GM19468 (cell line): ENCODE data around the gene ZNF442.
A peak's percentile ranks its signal among the peaks of the same experiment; 100 is the strongest.
"Not testable (repeated sequence)": the region's sequence is repeated elsewhere in the genome, so short reads cannot be mapped to it uniquely, and the experiment has no call there.

Experiments used
- ATAC-seq: cut with Tn5 transposase; IDR thresholded peaks from one replicate; pipeline ENCODE4 v1.9.1; 2021; ENCODE audit warnings: mild to moderate bottlenecking, moderate library complexity, moderate number of reproducible peaks; ENCODE audit not compliant: unreplicated experiment; ENCODE audit errors: extremely low read depth

ZNF442 gene

GRCh38 chr19:12365236-12366162, at the start of gene ZNF442:
Gene ZNF442, minus strand, starts transcription at chr19:12365683. Its CDS starts 2,052 bp downstream, at chr19:12363631.
- ATAC-seq: no peak

GRCh38 chr19:12411893-12412292, 46.4 kb upstream of the ZNF442 start:
- ATAC-seq: no peak

- no peak for ATAC-seq
Measured at GRCh38 chr19:12400633-12401502, 35.4 kb upstream of the ZNF442 start, which contains the start of gene ZNF799. Gene ZNF799, minus strand, starts transcription at chr19:12401271. Its CDS starts 201 bp downstream, at chr19:12401070.

GRCh38 chr19:12399901-12400632, 34.6 kb upstream of the ZNF442 start:
- peak; percentile 14 for ATAC-seq

- ATAC-seq: not testable (repeated sequence)
Measured at GRCh38 chr19:12391148-12391547, 25.7 kb upstream of the ZNF442 start.

- ATAC-seq: not testable (repeated sequence)
Measured at GRCh38 chr19:12386365-12386764, 20.9 kb upstream of the ZNF442 start.

- no peak for ATAC-seq
Measured at GRCh38 chr19:12380444-12380737, 14.9 kb upstream of the ZNF442 start.

GRCh38 chr19:12379732-12380443, 14.4 kb upstream of the ZNF442 start:
- ATAC-seq: no peak

GRCh38 chr19:12374026-12374425, 8.5 kb upstream of the ZNF442 start:
- no peak for ATAC-seq

- no peak for ATAC-seq
Measured at GRCh38 chr19:12364391-12365235, 870 bp downstream of the ZNF442 start.

GRCh38 chr19:12362236-12362635, 3.2 kb downstream of the ZNF442 start:
- ATAC-seq: not testable (repeated sequence)

GRCh38 chr19:12353375-12353774, 12.1 kb downstream of the ZNF442 start:
- ATAC-seq: no peak

GRCh38 chr19:12350890-12351197, 14.6 kb downstream of the ZNF442 start:
- ATAC-seq: no peak

- no peak for ATAC-seq
Measured at GRCh38 chr19:12350185-12350889, 15.1 kb downstream of the ZNF442 start.

- ATAC-seq: no peak
Measured at GRCh38 chr19:12346896-12347295, 18.6 kb downstream of the ZNF442 start.

GRCh38 chr19:12345197-12345596, 20.3 kb downstream of the ZNF442 start:
- no peak for ATAC-seq

GRCh38 chr19:12333162-12334159, 32.0 kb downstream of the ZNF442 start, which contains the start of gene ZNF563:
Gene ZNF563, minus strand, starts transcription at chr19:12333633. Its CDS starts 151 bp downstream, at chr19:12333482.
- ATAC-seq: peak; percentile 66
